Measurements from ENCODE around the gene OTOR. TPM values are rescaled to one million over a fixed set of nuclear protein-coding genes. Genes with fewer than 3 reads are reported as not detected.

OTOR gene
- total RNA-seq, 1 experiment from 2014 or later, result not detected

DNA sequence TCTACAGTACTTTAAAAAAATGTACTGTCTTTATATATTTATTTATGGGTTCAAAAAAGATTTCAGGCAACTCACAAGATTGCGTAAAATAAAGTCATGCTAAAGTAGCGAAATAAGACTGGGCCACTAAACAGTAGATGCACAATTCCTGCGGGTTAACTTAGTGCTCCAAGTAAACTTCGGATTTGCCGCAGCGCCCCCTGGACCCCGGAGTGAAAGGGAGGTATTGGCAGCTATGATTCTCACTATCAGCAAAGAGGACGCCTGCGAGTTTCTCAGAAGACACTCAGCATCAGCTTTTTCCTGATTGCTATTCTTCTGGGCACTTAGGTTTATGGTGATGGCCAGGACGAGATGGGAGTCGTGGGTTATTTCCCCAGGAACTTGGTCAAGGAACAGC, 1.4 kb downstream of the OTOR start:
- DNase-seq (ENCODE audit: low read depth), result no peak

DNA sequence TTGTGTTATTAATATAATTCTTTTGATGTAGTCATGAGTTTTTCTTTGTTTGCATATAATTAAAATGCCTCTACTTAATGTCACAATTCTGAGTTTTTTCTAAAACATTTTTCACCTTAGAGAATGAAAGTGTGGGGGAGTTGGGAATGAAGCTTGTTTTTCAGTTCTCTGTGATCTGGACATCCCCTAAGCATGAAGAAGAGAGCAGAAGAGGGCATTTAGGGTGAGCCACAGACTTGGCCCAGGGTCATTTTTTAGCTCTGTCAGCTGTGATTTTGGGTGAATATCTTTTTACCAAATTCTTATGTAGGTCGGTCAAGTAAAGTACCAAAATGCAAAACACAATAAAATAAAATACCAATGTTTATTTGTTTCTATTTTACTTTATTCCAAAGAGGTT, 3.9 kb downstream of the OTOR start:
- no peak for DNase-seq (ENCODE audit: low read depth)

DNA sequence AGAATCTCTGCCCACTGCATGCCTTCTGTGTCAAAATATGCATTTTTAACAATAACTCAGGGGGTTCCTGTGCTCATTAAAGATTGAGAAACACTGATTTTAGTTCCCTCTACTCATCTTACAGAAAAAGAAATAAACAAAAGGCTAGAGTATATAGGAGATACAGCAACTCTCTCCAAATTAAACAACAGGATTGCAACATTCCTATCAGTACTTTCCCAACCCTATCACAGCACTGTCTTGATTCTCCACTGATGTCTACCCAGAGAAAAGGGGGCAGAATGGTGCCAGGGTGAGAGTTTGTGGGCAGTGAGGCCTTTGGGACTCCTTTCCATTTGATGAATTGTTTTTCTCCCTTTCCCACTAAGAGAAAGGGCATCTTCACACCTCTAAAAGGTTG, 4.7 kb downstream of the OTOR start:
- DNase-seq (ENCODE audit: low read depth), result no peak

DNA sequence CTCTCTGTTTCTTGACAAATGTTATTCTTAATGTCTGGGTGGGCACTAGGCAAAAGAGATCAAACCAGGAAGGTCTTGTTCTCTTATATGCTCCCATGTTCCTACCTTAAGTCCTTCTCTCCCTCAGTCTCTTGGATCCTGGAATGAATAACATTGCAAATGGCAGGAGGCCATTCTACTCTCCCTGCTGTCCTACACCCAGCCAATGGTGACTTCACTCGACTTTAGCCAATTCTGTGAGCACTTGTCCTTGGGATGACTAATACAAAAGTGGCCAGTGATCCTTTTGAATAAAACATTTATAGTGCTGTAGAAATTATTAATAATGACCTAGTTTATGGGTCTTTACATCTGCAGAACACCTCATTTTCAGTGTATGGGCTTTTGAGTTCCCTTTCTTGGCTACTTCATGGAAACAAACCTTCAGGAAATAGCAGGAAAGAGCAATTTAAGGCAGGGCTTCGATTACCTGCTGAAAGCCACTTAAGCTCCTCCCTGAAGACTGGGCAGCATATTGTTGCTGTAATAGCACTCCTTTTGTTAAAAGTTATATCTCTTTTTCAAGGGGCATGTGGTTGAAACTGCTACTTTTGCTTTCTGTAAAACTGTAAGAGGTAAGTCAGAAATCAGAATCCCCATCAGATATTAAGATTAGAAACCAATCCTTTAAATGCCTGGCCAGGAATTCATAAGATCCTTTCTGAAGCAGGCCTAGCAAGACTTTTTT, 10.5 kb downstream of the OTOR start:
- no peak for DNase-seq (ENCODE audit: low read depth)

DNA sequence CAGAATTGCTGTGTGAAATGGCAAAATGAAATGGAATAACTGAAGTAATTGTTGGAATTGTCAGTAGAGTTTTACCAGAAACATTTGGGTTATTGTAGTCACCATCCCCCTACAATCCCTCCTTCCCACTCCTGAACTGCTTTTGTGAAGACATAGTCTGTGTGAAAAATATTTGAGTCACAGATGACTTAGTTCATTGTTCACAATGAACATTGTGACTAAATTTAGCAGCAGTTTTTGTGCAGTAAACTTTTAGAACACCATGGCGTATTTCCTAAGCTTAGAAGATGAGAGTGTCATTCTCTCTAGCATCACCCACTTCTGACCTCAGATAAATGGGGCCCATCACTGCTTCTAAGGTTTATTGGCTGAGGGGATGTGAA, 11.0 kb downstream of the OTOR start:
- DNase-seq (ENCODE audit: low read depth), result no peak

DNA sequence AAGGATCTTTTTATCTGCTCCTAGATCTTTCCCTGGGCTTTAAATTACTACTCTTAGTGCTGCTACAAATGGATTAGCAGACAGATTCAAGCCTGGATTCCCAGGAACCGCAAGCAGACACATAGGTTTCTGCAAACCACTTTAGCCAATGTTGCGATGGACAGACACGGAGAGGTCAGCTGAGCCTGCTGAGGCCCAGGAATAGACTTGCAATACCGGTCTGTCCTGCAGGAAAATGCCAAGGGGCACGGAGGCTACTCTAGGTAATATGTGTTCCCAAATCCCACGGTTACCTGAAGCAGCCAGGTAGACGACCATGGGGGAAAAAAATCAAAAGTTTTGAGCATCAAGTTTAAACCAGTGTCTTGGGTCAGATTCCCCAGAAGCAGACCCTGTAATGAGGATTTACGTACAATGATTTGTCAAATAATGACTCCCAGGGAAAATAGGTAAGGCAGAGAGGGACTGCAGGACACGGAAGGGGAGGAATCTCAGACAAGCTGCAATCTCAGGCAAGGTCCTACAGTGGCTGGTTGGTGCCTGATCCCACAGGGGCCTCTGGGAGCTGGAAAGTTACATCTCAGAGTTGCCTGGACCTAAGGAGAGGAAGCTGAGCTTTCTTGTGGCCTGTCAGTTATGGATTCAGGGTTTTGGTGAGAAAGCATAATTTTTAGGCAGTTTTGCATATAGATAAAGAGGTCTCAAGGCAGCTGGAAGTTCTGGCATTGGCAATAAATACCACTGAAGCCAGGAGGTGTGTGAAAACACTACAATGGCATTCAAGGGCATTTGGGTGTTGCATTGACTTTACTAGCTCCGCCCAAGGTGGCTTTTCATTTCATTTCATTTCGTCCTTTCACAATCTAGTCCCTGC, 12.5 kb downstream of the OTOR start:
- DNase-seq (ENCODE audit: low read depth), result no peak

DNA sequence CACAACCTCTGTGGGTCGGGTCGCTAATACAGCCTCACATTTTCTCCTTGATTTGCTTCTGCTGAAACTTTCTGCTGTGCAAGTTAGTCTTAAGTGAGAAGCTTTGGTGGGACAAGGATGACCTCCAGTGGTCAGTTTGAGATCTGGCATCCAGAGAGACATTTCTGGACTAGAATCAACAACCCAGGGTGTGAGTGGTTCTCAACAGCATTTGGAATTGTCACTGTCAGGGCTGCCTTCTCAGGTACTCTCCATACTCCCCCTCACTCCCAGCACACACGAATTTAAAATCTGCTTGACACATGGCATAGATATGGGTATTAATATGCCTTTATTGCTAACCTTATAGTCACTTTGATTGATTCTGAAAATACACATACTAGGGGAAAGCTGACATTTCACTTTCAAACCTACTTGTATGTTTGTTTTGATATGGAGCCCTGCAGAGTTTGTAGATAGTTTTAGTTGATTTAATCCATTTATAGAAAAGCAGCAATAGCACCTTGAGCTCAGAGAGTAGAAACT, 13.2 kb downstream of the OTOR start:
- DNase-seq (ENCODE audit: low read depth), result peak; percentile 30

DNA sequence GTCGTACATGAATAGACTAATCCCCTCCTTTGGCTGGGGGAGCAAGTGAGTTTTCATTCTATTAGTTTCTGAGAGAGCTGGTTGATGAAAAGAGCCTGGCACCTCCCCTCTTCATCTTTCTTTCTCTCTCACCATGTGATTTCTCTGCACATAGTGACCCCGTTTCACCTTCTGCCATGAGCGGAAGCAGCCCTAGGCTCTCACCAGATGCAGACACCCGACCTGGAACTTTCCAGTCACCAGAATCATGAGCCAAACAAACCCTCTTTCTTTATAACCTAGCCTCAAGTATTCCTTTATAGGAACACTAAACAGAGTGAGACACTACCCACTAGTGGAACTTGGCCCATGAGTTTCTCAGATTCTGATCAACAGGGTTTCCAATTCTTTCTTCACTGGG, 16.4 kb downstream of the OTOR start:
- no peak for DNase-seq (ENCODE audit: low read depth)

DNA sequence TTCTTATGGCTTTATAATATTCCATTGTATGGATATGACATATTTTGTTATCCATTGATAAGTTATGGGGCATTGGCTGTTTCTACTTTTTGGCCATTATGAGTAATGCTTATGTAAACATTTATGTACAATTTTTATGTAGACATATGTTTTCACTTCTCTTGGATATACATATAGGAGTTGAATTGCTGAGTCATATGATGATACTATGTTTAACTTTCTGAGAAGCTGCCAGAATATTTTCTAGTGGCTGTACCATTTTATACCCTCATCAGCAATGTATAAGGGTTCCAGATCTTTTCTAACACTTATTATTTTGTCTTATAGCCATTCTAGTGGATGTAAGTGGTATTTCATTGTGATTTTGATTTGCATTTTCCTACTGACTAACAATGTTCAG, 23.1 kb downstream of the OTOR start:
- DNase-seq (ENCODE audit: low read depth), result no peak

DNA sequence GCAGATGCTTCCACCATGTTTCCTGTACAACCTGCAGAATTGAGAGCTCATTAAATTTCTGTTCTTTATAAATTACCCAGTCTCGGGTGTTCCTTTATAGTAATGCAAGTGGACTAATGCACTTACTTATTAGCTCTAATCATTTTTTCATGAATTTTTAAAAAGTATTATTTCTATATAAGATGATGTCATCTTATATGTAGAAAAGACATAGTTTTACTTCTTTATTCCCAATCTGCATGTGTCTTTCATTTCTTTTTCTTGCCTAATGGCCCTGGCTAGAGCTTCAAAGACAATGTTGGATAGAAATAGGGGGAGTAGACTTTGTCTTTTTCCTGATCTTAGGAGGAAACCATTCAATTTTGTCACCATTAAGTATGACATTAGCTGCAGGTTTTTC, 27.8 kb downstream of the OTOR start:
- no peak for DNase-seq (ENCODE audit: low read depth)

DNA sequence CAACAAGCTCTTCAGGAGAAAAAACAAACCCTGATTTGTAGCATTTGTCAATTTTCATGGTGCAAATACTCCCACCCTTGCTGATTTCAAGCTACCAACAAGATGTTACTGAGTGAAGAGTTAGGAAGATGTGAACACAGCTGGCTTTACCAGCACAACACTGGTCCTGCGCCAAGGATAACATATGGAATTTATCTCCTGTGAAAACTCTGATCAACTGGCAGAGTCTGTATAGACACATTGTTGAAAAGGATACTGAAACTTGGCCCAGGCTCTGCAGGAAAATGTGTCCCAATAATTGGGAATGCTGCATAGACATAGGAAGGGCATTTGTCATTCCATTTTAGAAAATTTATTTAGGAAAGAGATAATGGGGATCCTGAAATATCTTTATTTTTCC, 29.0 kb downstream of the OTOR start:
- no peak for DNase-seq (ENCODE audit: low read depth)

DNA sequence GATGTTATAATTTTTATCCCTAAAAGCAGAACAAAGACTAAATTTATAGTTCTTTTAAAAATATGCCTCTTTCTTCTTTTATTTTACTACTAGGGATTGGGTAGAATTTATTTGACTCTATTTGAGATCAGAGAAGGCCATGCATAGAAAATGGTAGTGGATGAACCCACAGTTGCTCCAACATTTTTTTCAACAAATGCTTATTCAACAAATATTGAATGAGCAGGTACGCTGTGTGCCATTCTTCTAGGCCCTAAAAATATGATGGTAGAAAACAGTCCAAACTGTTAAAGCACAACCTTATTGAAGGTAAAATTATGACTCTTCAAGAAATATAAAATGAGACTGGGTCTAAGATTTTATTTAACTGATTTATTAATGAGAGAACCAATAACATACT, 30.0 kb downstream of the OTOR start:
- no peak for DNase-seq (ENCODE audit: low read depth)

DNA sequence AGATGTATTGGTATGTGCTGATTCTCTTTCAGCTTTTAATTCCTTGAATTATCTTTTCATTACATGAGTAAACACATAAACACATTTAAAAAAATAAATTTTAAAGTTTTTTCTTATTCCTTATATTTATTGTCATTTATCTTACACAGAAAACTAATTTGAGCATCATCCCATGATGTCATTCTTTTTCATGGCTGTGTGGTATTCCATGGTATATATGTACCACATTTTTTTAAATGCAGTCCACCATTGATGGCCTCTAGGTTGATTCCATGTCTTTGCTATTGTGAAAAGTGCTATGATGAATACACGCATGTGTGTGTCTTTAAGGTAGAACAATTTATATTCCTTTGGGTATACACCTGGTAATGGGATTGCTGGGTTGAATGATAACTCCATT, 33.3 kb downstream of the OTOR start:
- DNase-seq (ENCODE audit: low read depth), result no peak

DNA sequence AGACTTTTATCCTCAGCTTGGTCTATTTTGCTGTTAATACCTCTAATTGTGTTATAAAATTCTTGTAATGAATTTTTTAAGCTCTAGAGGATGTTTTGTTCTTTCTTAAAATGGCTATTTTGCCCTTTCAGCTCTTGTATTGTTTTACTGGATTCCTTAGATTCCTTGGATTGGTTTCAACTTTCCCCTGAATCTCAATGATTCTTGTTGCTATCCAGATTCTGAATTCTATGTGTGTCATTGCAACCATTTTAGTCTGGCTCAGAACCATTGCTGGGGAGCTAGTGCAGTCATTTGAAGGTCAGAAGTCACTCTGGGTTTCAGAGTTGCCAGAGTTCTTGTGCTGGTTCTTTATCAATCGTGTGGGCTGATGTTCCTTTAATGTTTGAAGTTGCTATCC, 37.1 kb downstream of the OTOR start:
- no peak for DNase-seq (ENCODE audit: low read depth)

Other genes starting within 250 kb of the OTOR start
- 3.2 and 6.1 TPM in 2 replicates for gene KIF16B, start 174.9 kb upstream of the OTOR start, total RNA-seq (2014; rRNA removed; shearing (Covaris generic))
- gene SNRPB2, start 18.3 kb upstream of the OTOR start, total RNA-seq (2014; rRNA removed; shearing (Covaris generic)), result 69.8 and 71.3 TPM in 2 replicates

Data from Daoy (cell line).